Measurements from ENCODE around the gene SMG9. TPM values are rescaled to one million over a fixed set of nuclear protein-coding genes. Genes with fewer than 3 reads are reported as not detected.

Gene SMG9
- total RNA-seq, 4 donors from 2014 or later: 8.9 to 25.9 (median 17.9) TPM

DNA sequence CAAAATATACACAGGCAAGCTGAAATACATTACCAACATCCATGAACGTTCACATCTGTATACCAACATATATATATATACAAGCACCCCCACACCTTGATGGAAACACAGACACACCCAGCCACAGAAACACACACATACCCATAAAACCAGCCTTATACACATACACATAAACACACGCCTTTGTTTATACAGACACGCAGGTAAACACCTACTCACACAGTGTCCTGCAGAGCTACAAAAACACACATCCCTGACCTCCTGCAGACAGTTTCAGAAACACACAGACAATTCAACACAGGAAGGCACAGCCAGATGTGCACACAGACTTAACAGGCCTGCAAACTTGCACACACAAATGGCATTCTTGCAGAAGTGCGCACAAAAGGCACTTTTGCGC lies 60.2 kb downstream of the SMG9 start:
- Histone ChIP-seq H3K9me3 (peaks cover 0 to 42% (median 0%) of the 10 kb centered on the region in 3 donors), H3K4me1 (peaks cover 0 to 8% (median 0%) of the 10 kb centered on the region in 3 donors), H3K36me3 (no peaks in the 10 kb centered on the region), H3K27ac (no peak overlapping the region), H3K4me3 (no peak overlapping the region), H3K27me3 (peaks cover 31% of the 10 kb centered on the region)
- TF ChIP-seq EP300 (IDR thresholded peaks at IDR 0.05): no peak
- TF ChIP-seq POLR2A (IDR thresholded peaks at IDR 0.05): no peak
- TF ChIP-seq, protein P1, sequence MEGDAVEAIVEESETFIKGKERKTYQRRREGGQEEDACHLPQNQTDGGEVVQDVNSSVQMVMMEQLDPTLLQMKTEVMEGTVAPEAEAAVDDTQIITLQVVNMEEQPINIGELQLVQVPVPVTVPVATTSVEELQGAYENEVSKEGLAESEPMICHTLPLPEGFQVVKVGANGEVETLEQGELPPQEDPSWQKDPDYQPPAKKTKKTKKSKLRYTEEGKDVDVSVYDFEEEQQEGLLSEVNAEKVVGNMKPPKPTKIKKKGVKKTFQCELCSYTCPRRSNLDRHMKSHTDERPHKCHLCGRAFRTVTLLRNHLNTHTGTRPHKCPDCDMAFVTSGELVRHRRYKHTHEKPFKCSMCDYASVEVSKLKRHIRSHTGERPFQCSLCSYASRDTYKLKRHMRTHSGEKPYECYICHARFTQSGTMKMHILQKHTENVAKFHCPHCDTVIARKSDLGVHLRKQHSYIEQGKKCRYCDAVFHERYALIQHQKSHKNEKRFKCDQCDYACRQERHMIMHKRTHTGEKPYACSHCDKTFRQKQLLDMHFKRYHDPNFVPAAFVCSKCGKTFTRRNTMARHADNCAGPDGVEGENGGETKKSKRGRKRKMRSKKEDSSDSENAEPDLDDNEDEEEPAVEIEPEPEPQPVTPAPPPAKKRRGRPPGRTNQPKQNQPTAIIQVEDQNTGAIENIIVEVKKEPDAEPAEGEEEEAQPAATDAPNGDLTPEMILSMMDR (IDR thresholded peaks at IDR 0.05): no peak
- TF ChIP-seq POLR2AphosphoS5 (IDR thresholded peaks at IDR 0.05): no peak
- 66 to 94% methylated on average over 3 of the region's 5 CpGs for WGBS, 2 donors (ENCODE audit: low coverage in 1 of 2)
- ATAC-seq: no peak

DNA sequence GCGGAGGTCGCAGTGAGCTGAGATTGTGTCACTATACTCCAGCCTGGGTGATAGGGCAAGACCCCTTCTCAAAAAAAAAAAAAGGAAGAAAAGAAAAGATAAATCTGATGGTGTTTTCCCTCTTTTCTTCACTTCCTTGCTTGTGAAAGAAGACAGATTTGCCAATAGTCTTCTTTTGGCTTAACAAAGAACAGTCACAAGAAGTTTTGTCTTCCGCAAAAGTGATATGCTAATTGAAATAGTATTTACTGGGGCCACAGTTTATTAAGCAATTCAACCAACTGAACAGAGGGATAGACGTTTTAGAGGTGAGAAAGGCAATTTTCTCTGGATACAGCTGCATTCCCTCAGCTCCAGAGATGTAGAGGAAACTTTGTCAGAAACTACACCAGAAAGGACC lies 61.9 kb downstream of the SMG9 start:
- no peak for TF ChIP-seq POLR2A (IDR thresholded peaks at IDR 0.05)
- TF ChIP-seq, protein P1 (IDR thresholded peaks at IDR 0.05): no peak
- no peak for TF ChIP-seq POLR2AphosphoS5 (IDR thresholded peaks at IDR 0.05)
- TF ChIP-seq EP300 (IDR thresholded peaks at IDR 0.05): no peak
- no peak overlapping the region for H3K27ac ChIP-seq
- no peaks in the 10 kb centered on the region for H3K36me3 ChIP-seq
- no peaks in the 10 kb centered on the region for H3K4me1 ChIP-seq
- peaks cover 15% of the 10 kb centered on the region for H3K27me3 ChIP-seq
- WGBS, 2 donors (ENCODE audit: low coverage in 1 of 2): 51 to 78% methylated on average over 2 to 4 of the region's 4 CpGs
- no peak for ATAC-seq
- H3K4me3 ChIP-seq: no peak overlapping the region
- peaks cover 0 to 44% (median 0%) of the 10 kb centered on the region in 3 donors for H3K9me3 ChIP-seq

DNA sequence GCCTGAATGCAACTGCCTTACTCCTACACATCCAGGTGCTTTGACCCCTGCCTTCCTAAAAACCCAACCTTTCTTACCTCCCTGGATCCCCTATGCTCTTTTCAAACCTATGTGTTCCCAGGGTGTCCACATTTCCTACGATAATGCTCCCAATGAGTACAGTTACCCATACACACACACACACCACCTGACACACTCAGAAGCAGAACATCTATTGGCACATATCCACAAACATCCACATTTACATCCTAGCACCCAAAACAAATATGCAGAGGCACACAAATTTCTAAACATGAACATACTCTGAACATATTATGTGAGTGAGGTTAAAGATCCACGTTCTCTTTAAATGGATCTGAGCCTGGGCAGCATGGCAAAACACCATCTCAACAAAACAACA lies 62.4 kb downstream of the SMG9 start:
- TF ChIP-seq POLR2AphosphoS5 (IDR thresholded peaks at IDR 0.05): no peak
- TF ChIP-seq POLR2A (IDR thresholded peaks at IDR 0.05): no peak
- TF ChIP-seq EP300 (IDR thresholded peaks at IDR 0.05): no peak
- TF ChIP-seq, protein P1 (IDR thresholded peaks at IDR 0.05): no peak
- no peaks in the 10 kb centered on the region for H3K36me3 ChIP-seq
- no peak overlapping the region for H3K27ac ChIP-seq
- peaks cover 0 to 44% (median 0%) of the 10 kb centered on the region in 3 donors for H3K9me3 ChIP-seq
- WGBS, 2 donors (ENCODE audit: low coverage in 1 of 2): 78 to 82% methylated on average over 1 to 2 of the region's 2 CpGs
- no peak overlapping the region for H3K4me3 ChIP-seq
- ATAC-seq: no peak
- peaks cover 10% of the 10 kb centered on the region for H3K27me3 ChIP-seq
- H3K4me1 ChIP-seq: no peaks in the 10 kb centered on the region

DNA sequence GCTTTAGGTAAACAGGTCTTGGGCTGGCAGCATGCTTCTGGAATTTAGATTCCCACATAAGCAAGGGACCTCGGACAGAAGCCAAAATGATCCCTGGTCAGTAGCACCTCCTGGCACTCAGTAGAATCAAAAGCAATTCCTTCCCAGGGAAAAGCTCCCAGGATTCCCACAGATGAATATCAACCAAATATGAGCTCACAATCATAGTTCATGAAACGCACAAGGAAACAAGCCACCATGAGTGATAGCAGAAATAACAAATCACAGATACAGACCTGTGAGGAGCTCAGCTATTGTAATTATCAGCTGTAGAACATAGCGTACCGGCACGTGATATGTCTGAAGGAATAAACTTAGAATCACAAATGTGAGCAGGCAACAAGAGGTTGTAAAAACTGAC lies 63.0 kb downstream of the SMG9 start:
- 77 to 90% methylated on average over 5 of the region's 5 CpGs for WGBS, 2 donors (ENCODE audit: low coverage in 1 of 2)
- H3K27me3 ChIP-seq: peaks cover 6% of the 10 kb centered on the region
- no peak overlapping the region for H3K27ac ChIP-seq
- ATAC-seq: no peak
- H3K4me3 ChIP-seq: no peak overlapping the region
- no peaks in the 10 kb centered on the region for H3K36me3 ChIP-seq
- no peaks in the 10 kb centered on the region for H3K4me1 ChIP-seq
- TF ChIP-seq EP300 (IDR thresholded peaks at IDR 0.05) (no peak), POLR2A (IDR thresholded peaks at IDR 0.05) (no peak), POLR2AphosphoS5 (IDR thresholded peaks at IDR 0.05) (no peak)
- TF ChIP-seq, protein P1 (IDR thresholded peaks at IDR 0.05): no peak
- peaks cover 0 to 43% (median 0%) of the 10 kb centered on the region in 3 donors for H3K9me3 ChIP-seq

DNA sequence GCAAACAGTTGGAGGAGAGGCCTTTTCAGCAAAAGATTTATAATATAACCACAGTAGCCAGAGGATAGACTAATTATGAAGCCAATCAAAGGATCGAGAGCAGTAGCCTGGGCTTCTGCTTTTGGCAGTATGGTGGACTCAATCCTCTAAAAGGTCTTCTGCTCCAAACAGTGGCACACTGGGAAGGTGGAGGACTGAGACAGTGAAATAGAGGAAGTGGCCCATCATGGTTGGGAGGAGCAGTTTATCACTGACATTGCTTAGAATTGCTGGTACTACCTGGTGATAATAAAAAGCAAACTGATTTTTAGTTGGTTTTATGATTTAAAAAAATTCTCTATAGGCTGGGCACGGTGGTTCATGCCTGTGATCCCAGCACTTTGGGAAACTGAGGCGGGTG lies 63.9 kb downstream of the SMG9 start:
- no peak overlapping the region for H3K27ac ChIP-seq
- 100% methylated on average over 1 to 3 of the region's 3 CpGs for WGBS, 2 donors (ENCODE audit: low coverage in 1 of 2)
- ATAC-seq: no peak

More for the DNA sequence above, 63.9 kb downstream of the SMG9 start:
- Histone ChIP-seq H3K4me1 (no peaks in the 10 kb centered on the region), H3K9me3 (peaks cover 0 to 35% (median 0%) of the 10 kb centered on the region in 3 donors), H3K4me3 (no peak overlapping the region), H3K27me3 (peaks cover 6% of the 10 kb centered on the region), H3K36me3 (no peaks in the 10 kb centered on the region)
- TF ChIP-seq EP300 (IDR thresholded peaks at IDR 0.05) (no peak), POLR2AphosphoS5 (IDR thresholded peaks at IDR 0.05) (no peak), POLR2A (IDR thresholded peaks at IDR 0.05) (no peak)
- TF ChIP-seq, protein P1 (IDR thresholded peaks at IDR 0.05): no peak
